ENCODE measurements around the gene ITPR3.

- TF ChIP-seq POLR2A (IDR thresholded peaks at IDR 0.05) (no peak), CTCF (IDR thresholded peaks at IDR 0.05) (no peak), EP300 (IDR thresholded peaks at IDR 0.05) (no peak)
Observed at GRCh38 chr6:33613146-33613794, 7.9 kb upstream of the ITPR3 start.
